Measurements from ENCODE around the gene TRA2B.

TRA2B gene

DNA sequence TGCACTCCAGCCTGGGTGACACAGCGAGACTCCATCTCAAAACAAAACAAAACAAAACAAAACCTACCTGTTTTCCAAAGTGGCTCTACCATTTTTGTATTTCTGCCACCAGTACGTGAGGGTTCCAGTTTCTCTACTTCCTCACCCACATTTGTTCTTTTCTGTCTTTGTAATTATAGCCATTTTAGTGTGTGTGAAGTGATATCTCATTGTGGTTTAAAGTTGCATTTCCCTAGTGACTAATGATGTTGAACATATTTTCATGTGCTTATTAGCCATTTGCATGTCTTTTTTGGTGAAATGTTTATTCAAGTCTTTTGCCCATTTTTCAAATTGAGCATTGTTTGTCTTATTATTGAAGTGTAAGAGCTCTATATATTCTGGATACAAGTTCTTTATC is 50.7 kb downstream of the TRA2B start:
- WGBS, 2 donors (ENCODE audit: extremely low coverage in 2 of 2, insufficient read length in 2 of 2, insufficient replicate concordance in 1 of 2), result no CpG with 5 or more reads among the region's 2 CpGs
- H3K9ac ChIP-seq (ENCODE audit: low read depth, low read length, poor library complexity), result no peak overlapping the region

DNA sequence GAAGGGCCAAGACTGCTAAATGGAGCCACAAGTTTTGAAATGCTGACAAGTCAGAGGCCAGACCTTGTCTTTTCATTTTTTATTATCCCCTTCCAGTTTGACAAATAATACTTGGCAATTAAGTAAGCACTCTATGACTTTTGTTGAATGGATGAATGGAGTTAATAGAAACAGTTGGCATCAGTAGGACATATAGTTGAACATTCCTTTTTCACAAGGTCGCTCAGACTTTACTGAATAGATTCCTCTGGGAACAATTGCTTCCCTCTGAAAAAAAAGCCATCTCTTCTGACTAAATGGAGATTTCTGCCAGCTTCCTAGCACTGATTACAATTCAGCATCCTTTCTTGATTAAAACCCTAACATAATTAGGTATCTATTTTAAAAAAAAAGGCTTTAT is 53.2 kb downstream of the TRA2B start:
- Histone ChIP-seq H3K4me2 (ENCODE audit: insufficient read depth, low read length, poor library complexity, severe bottlenecking) (no peak overlapping the region), H3K4ac (ENCODE audit: low read length) (no peak overlapping the region), H2AFZ (ENCODE audit: low read length) (no peak overlapping the region), H4K91ac (ENCODE audit: low read depth, low read length, poor library complexity) (no peak overlapping the region), H3K4me1 (ENCODE audit: control insufficient read depth in 2 of 2, insufficient read depth in 1 of 2, low read depth in 1 of 2, low read length in 2 of 2) (no peaks in the 10 kb centered on the region), H3K79me1 (ENCODE audit: low read depth, low read length) (no peaks in the 10 kb centered on the region), H2BK5ac (ENCODE audit: low read length) (no peak overlapping the region), H2BK12ac (ENCODE audit: low read length) (no peak overlapping the region), H2BK120ac (ENCODE audit: low read depth, low read length) (no peak overlapping the region), H3K14ac (ENCODE audit: low read length) (no peak overlapping the region), H2AK5ac (ENCODE audit: low read depth, low read length) (no peak overlapping the region), H3K27ac (replicated peaks; ENCODE audit: low read length) (no peak overlapping the region), H3K18ac (ENCODE audit: low read length) (no peak overlapping the region), H4K8ac (ENCODE audit: low read depth, low read length) (no peak overlapping the region), H3K9ac (ENCODE audit: low read depth, low read length, poor library complexity) (no peak overlapping the region), H3K27me3 (ENCODE audit: control insufficient read depth in 3 of 3, insufficient read depth in 3 of 3, low read depth in 1 of 3, low read length in 3 of 3) (peaks cover 0 to 3% (median 0%) of the 10 kb centered on the region in 3 experiments), H3K9me3 (replicated peaks in 1 of 2; ENCODE audit: control insufficient read depth in 2 of 2, insufficient read depth in 1 of 2, low read depth in 1 of 2, low read length in 2 of 2) (no peaks in the 10 kb centered on the region), H2BK15ac (ENCODE audit: low read length) (no peak overlapping the region), H3K36me3 (replicated peaks in 1 of 2; ENCODE audit: control insufficient read depth in 2 of 2, insufficient read depth in 2 of 2, low read length in 2 of 2) (no peaks in the 10 kb centered on the region), H3K23ac (ENCODE audit: low read depth, low read length, poor library complexity) (no peak overlapping the region), H3K4me3 (ENCODE audit: low read length in 2 of 2) (no peak overlapping the region)
- DNase-seq (ENCODE audit: low spot score), result no peak
- no CpG with 5 or more reads among the region's 1 CpG for WGBS, 2 donors (ENCODE audit: extremely low coverage in 2 of 2, insufficient read length in 2 of 2, insufficient replicate concordance in 1 of 2)

More for the DNA sequence above, 50.7 kb downstream of the TRA2B start:
- Histone ChIP-seq H3K14ac (ENCODE audit: low read length) (no peak overlapping the region), H4K91ac (ENCODE audit: low read depth, low read length, poor library complexity) (no peak overlapping the region), H3K27me3 (ENCODE audit: control insufficient read depth in 3 of 3, insufficient read depth in 3 of 3, low read depth in 1 of 3, low read length in 3 of 3) (peaks cover 0 to 9% (median 0%) of the 10 kb centered on the region in 3 experiments), H3K79me1 (ENCODE audit: low read depth, low read length) (no peaks in the 10 kb centered on the region), H2BK12ac (ENCODE audit: low read length) (no peak overlapping the region), H2BK5ac (ENCODE audit: low read length) (no peak overlapping the region), H3K9me3 (replicated peaks in 1 of 2; ENCODE audit: control insufficient read depth in 2 of 2, insufficient read depth in 1 of 2, low read depth in 1 of 2, low read length in 2 of 2) (no peaks in the 10 kb centered on the region), H3K23ac (ENCODE audit: low read depth, low read length, poor library complexity) (no peak overlapping the region), H2AK5ac (ENCODE audit: low read depth, low read length) (no peak overlapping the region), H2AFZ (ENCODE audit: low read length) (no peak overlapping the region), H3K18ac (ENCODE audit: low read length) (no peak overlapping the region), H3K4me3 (ENCODE audit: low read length in 2 of 2) (no peak overlapping the region), H2BK15ac (ENCODE audit: low read length) (no peak overlapping the region), H3K36me3 (replicated peaks in 1 of 2; ENCODE audit: control insufficient read depth in 2 of 2, insufficient read depth in 2 of 2, low read length in 2 of 2) (no peaks in the 10 kb centered on the region), H3K4me2 (ENCODE audit: insufficient read depth, low read length, poor library complexity, severe bottlenecking) (no peak overlapping the region), H3K4ac (ENCODE audit: low read length) (no peak overlapping the region), H3K27ac (replicated peaks; ENCODE audit: low read length) (no peak overlapping the region), H4K8ac (ENCODE audit: low read depth, low read length) (no peak overlapping the region), H3K4me1 (ENCODE audit: control insufficient read depth in 2 of 2, insufficient read depth in 1 of 2, low read depth in 1 of 2, low read length in 2 of 2) (no peaks in the 10 kb centered on the region), H2BK120ac (ENCODE audit: low read depth, low read length) (no peak overlapping the region)
- DNase-seq (ENCODE audit: low spot score), result no peak

DNA sequence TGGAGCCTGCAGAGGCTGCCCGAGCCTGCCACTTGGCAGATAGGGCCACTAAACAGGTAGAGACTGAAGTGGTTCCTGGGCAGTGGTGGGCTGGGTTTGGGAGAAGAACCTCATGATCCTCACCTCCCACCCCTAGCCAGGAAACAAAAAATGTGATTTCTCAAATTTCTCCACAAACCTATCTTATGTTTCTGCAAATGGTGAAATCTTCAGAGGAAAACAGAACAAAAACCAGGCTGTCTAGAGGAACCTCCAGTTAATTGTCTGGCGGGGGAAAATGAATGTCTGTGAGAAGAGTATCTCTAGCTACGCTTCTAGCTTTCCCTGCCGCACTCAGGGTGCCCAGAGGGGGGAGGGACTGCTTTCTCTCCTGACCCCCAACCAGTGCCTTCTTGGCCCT is 55.9 kb downstream of the TRA2B start:
- no peak overlapping the region for H2BK120ac ChIP-seq (ENCODE audit: low read depth, low read length)
- H3K27me3 ChIP-seq (ENCODE audit: control insufficient read depth in 3 of 3, insufficient read depth in 3 of 3, low read depth in 1 of 3, low read length in 3 of 3), result peaks cover 0 to 3% (median 0%) of the 10 kb centered on the region in 3 experiments
- no peak overlapping the region for H3K14ac ChIP-seq (ENCODE audit: low read length)
- H3K36me3 ChIP-seq (replicated peaks in 1 of 2; ENCODE audit: control insufficient read depth in 2 of 2, insufficient read depth in 2 of 2, low read length in 2 of 2), result no peaks in the 10 kb centered on the region
- no peak overlapping the region for H2BK5ac ChIP-seq (ENCODE audit: low read length)
- no peaks in the 10 kb centered on the region for H3K9me3 ChIP-seq (replicated peaks in 1 of 2; ENCODE audit: control insufficient read depth in 2 of 2, insufficient read depth in 1 of 2, low read depth in 1 of 2, low read length in 2 of 2)
- no peak overlapping the region for H3K4me2 ChIP-seq (ENCODE audit: insufficient read depth, low read length, poor library complexity, severe bottlenecking)
- H3K27ac ChIP-seq (replicated peaks; ENCODE audit: low read length), result no peak overlapping the region
- H3K18ac ChIP-seq (ENCODE audit: low read length), result no peak overlapping the region
- no peaks in the 10 kb centered on the region for H3K4me1 ChIP-seq (ENCODE audit: control insufficient read depth in 2 of 2, insufficient read depth in 1 of 2, low read depth in 1 of 2, low read length in 2 of 2)
- no peak overlapping the region for H3K4ac ChIP-seq (ENCODE audit: low read length)
- no peak overlapping the region for H3K23ac ChIP-seq (ENCODE audit: low read depth, low read length, poor library complexity)
- H2AK5ac ChIP-seq (ENCODE audit: low read depth, low read length), result no peak overlapping the region
- no peak overlapping the region for H3K4me3 ChIP-seq (ENCODE audit: low read length in 2 of 2)
- H2AFZ ChIP-seq (ENCODE audit: low read length), result no peak overlapping the region
- DNase-seq (ENCODE audit: low spot score), result no peak
- no peaks in the 10 kb centered on the region for H3K79me1 ChIP-seq (ENCODE audit: low read depth, low read length)
- H4K91ac ChIP-seq (ENCODE audit: low read depth, low read length, poor library complexity), result no peak overlapping the region
- no peak overlapping the region for H4K8ac ChIP-seq (ENCODE audit: low read depth, low read length)
- no peak overlapping the region for H2BK15ac ChIP-seq (ENCODE audit: low read length)
- H3K9ac ChIP-seq (ENCODE audit: low read depth, low read length, poor library complexity), result no peak overlapping the region
- no CpG with 5 or more reads among the region's 4 CpGs for WGBS, 2 donors (ENCODE audit: extremely low coverage in 2 of 2, insufficient read length in 2 of 2, insufficient replicate concordance in 1 of 2)
- no peak overlapping the region for H2BK12ac ChIP-seq (ENCODE audit: low read length)

DNA sequence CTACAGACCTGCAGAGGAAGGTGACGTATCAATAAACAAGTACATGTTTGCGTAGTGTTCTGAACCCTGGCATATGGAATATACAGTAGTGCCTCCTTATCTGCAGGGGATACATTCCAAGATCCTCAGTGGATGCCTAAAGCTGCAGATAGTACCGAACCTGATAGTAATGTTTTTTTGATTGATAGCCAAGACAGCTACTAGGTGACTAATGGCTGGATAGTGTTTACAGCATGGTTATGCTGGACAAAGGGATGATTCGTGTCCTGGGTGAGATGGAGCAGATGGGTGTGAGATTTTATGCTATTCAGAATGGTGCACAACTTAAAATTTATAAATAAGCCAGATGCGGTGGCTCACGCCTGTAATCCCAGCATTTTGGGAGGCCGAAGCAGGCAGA is 57.2 kb downstream of the TRA2B start:
- Histone ChIP-seq H3K27me3 (ENCODE audit: control insufficient read depth in 3 of 3, insufficient read depth in 3 of 3, low read depth in 1 of 3, low read length in 3 of 3) (peaks cover 0 to 3% (median 0%) of the 10 kb centered on the region in 3 experiments), H2BK120ac (ENCODE audit: low read depth, low read length) (no peak overlapping the region), H3K14ac (ENCODE audit: low read length) (no peak overlapping the region), H2BK12ac (ENCODE audit: low read length) (no peak overlapping the region), H3K9me3 (replicated peaks in 1 of 2; ENCODE audit: control insufficient read depth in 2 of 2, insufficient read depth in 1 of 2, low read depth in 1 of 2, low read length in 2 of 2) (no peaks in the 10 kb centered on the region), H2BK15ac (ENCODE audit: low read length) (no peak overlapping the region), H3K23ac (ENCODE audit: low read depth, low read length, poor library complexity) (no peak overlapping the region), H3K18ac (ENCODE audit: low read length) (no peak overlapping the region), H3K4ac (ENCODE audit: low read length) (no peak overlapping the region), H3K4me1 (ENCODE audit: control insufficient read depth in 2 of 2, insufficient read depth in 1 of 2, low read depth in 1 of 2, low read length in 2 of 2) (no peaks in the 10 kb centered on the region), H2BK5ac (ENCODE audit: low read length) (no peak overlapping the region), H3K4me2 (ENCODE audit: insufficient read depth, low read length, poor library complexity, severe bottlenecking) (no peak overlapping the region), H3K79me1 (ENCODE audit: low read depth, low read length) (no peaks in the 10 kb centered on the region), H4K91ac (ENCODE audit: low read depth, low read length, poor library complexity) (no peak overlapping the region), H2AK5ac (ENCODE audit: low read depth, low read length) (no peak overlapping the region), H3K9ac (ENCODE audit: low read depth, low read length, poor library complexity) (no peak overlapping the region), H3K4me3 (ENCODE audit: low read length in 2 of 2) (no peak overlapping the region), H4K8ac (ENCODE audit: low read depth, low read length) (no peak overlapping the region), H2AFZ (ENCODE audit: low read length) (no peak overlapping the region), H3K36me3 (replicated peaks in 1 of 2; ENCODE audit: control insufficient read depth in 2 of 2, insufficient read depth in 2 of 2, low read length in 2 of 2) (no peaks in the 10 kb centered on the region), H3K27ac (replicated peaks; ENCODE audit: low read length) (no peak overlapping the region)
- no peak for DNase-seq (ENCODE audit: low spot score)
- no CpG with 5 or more reads among the region's 7 CpGs for WGBS, 2 donors (ENCODE audit: extremely low coverage in 2 of 2, insufficient read length in 2 of 2, insufficient replicate concordance in 1 of 2)

Data from neuronal stem cell (in vitro differentiated cells).